Epidermal melanocyte (primary cell): Measurements from ENCODE around the gene ZNF566.

Experiments used
- DNase-seq: peaks from one replicate; pipeline ENCODE4 v3.0.0; 2011; ENCODE audit warnings: low spot score; ENCODE audit not compliant: insufficient read length

ZNF566 gene

DNA sequence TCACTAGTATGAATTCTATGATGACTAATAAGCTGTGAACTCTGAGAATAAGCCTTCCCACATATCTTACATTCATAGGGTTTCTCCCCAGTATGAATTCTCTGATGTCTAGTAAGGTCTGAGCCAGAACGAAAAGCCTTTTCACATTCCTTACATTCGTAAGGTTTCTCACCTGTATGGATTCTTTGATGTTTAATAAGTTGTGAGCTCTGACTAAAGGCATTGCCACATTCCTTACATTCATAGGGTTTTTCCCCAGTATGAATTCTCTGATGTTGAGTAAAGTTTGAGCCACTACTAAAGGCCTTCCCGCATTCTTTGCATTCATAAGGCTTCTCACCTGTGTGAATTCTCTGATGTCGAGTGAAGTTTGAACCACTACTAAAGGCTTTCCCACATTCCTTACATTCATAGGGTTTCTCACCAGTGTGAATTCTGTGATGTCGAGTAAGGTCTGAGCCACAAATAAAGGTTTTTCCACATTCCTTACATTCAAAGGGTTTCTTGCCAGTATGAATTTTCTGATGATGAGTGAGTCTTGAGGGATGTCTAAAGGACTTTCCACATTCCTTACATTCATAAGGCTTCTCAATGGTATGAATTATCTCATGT, 40.2 kb downstream of the ZNF566 start:
- no peak for DNase-seq

GRCh38 chr19:36441339-36441738, 48.0 kb downstream of the ZNF566 start:
- no peak for DNase-seq

DNA sequence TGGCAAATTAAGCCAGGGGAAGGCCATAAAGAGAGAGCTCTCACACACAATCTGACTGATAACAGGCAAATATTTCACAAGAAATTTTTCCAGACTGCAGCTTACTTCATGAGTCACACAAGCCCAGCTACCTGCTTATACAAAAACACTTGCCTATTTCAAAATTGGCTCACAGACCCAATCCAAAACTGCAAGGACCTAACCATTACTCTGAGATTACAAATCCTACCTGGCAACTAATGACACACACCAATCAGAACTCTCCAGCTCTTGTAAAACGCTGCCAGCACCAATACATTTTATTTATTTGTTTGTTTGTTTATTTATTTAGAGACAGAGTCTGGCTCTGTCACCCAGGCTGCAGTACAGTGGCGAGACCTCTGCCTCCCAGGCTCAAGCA, 52.8 kb downstream of the ZNF566 start:
- no peak for DNase-seq

GRCh38 chr19:36423925-36424324, 65.4 kb downstream of the ZNF566 start:
- no peak for DNase-seq

DNA sequence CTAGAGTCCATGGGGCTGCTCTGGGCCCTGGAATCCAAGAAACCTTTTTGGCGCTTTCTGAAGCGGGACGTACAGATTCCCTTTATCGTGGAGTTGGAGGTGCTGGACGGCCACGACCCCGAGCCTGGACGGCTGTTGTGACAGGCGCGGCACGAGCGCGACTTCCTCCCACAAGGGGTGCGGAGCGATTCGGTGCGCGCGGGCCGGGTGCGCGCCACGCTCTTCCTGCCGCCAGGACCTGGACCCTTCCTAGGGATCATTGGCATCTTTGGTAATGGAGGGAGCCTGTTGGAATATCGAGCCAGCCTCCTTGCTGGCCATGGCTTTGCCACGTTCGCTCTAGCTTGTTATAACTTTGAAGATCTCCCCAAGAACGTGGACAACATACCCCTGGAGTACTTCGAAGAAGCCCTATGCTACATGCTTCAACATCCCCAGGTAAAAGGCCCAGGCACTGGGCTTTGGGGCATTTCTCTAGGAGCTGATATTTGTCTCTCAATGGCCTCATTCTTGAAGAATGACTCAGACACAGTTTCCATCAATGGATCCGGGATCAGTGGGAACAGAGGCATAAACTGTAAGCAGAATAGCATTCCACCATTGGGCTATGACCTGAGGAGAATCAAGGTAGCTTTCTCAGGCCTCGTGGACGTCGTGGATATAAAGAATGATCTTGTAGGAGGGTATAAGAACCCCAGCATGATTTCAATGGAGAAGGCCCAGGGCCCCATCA, 67.4 kb downstream of the ZNF566 start:
- no peak for DNase-seq

DNA sequence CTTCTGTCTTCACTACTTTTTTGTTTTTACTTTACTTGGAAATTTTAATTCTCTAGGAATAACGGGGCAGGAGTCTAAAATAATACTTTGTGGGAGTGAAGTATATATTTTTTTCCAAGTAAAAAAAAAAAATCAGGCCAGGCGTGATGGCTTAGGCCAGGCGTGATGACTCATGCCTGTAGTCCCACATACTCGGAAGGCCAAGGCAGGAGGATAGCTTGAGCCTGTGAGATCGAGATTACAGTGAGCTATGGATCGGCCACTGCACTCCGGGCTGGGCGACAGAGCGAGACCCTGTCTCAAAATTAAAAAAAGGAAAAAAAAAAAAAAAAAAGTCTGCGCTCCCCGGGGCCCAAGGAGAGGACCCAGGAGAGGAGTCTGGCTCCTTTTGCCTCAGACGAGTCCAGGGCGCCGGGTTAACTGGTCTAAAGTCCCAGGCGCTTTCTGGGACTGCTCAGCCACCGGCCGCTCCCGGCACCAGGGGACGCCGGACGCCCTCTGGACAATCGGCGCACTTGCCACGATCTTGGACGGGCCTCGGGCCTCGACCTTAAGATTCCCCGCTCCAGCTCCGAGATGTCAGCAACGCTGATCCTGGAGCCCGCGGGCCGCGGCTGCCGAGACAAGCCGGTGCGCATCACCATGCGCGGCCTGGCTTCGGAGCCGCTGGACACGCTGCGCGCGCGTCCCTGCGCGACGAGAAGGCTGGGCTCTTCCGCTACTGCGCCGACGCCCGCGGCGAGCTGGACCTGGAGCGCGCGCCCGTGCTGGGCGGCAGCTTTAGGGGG, 68.2 kb downstream of the ZNF566 start:
- DNase-seq, result no peak

- peak; percentile 72 for DNase-seq
Measured at GRCh38 chr19:36418287-36419001, 70.9 kb downstream of the ZNF566 start, which contains the start of gene ZFP82. Gene ZFP82, minus strand, starts transcription at chr19:36418644. Its CDS starts 8,855 bp downstream, at chr19:36409789.

DNA sequence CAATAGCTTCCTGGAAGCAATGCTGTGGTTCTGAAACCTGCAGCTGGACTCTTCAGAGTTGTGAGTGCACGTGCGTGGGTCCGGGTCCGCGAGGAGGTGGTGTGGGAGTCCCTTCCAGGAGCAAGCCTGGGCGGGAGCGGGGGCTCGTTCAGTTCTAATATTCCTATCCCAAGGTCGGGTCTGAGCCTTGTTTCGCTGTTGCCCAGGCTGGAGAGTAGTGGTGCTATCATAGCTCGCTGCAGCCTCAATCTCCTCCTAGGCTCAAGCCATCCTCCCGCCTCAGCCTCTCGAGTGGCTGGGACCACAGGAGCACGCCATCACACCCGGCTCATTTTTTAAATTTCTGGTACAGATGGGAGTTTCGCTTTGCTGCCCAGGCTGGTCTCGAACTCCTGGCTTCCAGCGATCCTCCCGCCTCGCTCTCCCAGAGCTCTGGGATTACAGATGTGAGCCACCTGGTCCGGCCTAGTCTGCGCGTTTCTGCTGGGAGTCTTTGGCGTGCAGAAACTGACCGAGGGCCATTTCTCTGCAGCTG, 71.5 kb downstream of the ZNF566 start:
- no peak for DNase-seq

- DNase-seq, result no peak
Measured at GRCh38 chr19:36409841-36410240, 79.5 kb downstream of the ZNF566 start.

- no peak for DNase-seq
Measured at GRCh38 chr19:36408101-36408500, 81.3 kb downstream of the ZNF566 start.

DNA sequence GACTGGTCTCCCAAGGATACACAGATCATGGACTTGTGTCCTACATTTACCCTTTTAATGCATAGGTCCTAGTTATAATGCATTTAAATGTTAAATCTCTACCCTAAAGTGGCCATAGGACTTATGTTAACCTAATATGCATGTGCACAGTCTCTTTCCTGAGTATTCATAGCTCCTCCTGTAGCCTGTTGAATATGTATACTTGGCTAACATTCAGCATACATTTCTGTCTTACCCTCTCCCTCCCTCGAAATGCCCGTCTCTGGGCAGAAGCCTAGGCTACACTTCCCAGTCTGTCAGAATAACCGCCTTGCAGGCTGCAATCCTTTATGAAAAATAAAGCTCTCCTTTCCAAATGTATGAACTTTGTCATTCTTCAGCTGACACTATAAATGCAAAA, 84.9 kb downstream of the ZNF566 start:
- DNase-seq, result no peak

DNA sequence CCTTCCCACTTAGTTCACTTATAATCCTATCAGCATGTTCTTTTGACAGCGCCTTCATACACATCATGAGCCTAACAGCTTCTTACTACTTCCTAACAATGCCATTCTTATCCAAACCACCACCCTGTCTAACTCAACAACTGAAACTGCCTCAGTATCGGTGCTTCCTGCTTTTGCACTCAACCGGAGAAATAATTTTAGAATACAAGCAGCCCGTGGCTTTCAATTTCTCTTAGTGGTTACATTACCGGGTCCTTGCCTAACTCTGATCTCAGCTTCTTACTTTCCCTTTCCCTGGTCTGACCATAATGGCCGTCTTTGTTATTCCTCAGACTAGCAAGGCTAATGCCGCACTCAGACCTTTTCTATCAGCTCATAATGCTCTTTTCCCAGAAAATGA, 87.9 kb downstream of the ZNF566 start:
- no peak for DNase-seq

DNA sequence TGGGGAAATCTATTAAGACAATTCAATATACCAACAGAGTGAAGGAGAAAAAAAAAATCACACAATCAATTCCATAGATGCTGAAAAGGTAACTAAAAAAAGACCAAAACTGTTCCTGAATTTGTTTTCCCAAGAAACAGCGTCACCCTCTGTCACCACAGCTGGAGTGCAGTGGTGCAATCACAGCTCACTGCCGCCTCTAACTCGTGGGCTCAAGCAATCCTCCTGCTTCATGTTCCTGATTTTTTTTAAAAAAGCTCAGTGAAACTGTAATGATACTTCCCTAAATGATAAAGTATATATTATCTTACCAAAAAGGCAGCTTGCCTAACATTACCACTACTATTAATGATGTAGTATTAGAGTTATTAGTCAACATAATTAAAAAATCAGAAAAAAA, 90.8 kb downstream of the ZNF566 start:
- DNase-seq, result no peak
